Measurements from ENCODE around the gene HMCN2. TPM values are rescaled to one million over a fixed set of nuclear protein-coding genes. Genes with fewer than 3 reads are reported as not detected.

Gene HMCN2
- total RNA-seq, 1 donor from 2014 or later, result 9.3 TPM

- Mint-ChIP-seq H3K4me1 (ENCODE audit: low read depth, unreplicated experiment) (peaks cover 10% of the 10 kb centered on the region), H3K36me3 (ENCODE audit: unreplicated experiment) (no peaks in the 10 kb centered on the region), H3K27ac (ENCODE audit: unreplicated experiment) (no peak overlapping the region), H3K27me3 (ENCODE audit: unreplicated experiment) (peaks cover 9% of the 10 kb centered on the region), H3K9me3 (ENCODE audit: unreplicated experiment) (peaks cover 7% of the 10 kb centered on the region), H3K4me3 (ENCODE audit: unreplicated experiment) (no peak overlapping the region)
- no peak for TF ChIP-seq CTCF (IDR thresholded peaks at IDR 0.05; ENCODE audit: partially characterized antibody, unreplicated experiment)
- no peak for DNase-seq
Observed at GRCh38 chr9:130290291-130291181, 25.0 kb downstream of the HMCN2 start.

- DNase-seq, result no peak
- TF ChIP-seq CTCF (IDR thresholded peaks at IDR 0.05; ENCODE audit: partially characterized antibody, unreplicated experiment), result no peak
- Mint-ChIP-seq H3K4me3 (ENCODE audit: unreplicated experiment) (no peak overlapping the region), H3K27ac (ENCODE audit: unreplicated experiment) (no peak overlapping the region), H3K36me3 (ENCODE audit: unreplicated experiment) (no peaks in the 10 kb centered on the region), H3K9me3 (ENCODE audit: unreplicated experiment) (peaks cover 7% of the 10 kb centered on the region), H3K27me3 (ENCODE audit: unreplicated experiment) (peaks cover 10% of the 10 kb centered on the region), H3K4me1 (ENCODE audit: low read depth, unreplicated experiment) (peaks cover 10% of the 10 kb centered on the region)
Observed at GRCh38 chr9:130291474-130291873, 25.9 kb downstream of the HMCN2 start.

GRCh38 chr9:130292106-130292505 lies 26.5 kb downstream of the HMCN2 start:
- Mint-ChIP-seq H3K4me1 (ENCODE audit: low read depth, unreplicated experiment) (peaks cover 10% of the 10 kb centered on the region), H3K27ac (ENCODE audit: unreplicated experiment) (no peak overlapping the region), H3K36me3 (ENCODE audit: unreplicated experiment) (no peaks in the 10 kb centered on the region), H3K9me3 (ENCODE audit: unreplicated experiment) (peaks cover 6% of the 10 kb centered on the region), H3K4me3 (ENCODE audit: unreplicated experiment) (no peak overlapping the region), H3K27me3 (ENCODE audit: unreplicated experiment) (peaks cover 10% of the 10 kb centered on the region)
- no peak for TF ChIP-seq CTCF (IDR thresholded peaks at IDR 0.05; ENCODE audit: partially characterized antibody, unreplicated experiment)
- DNase-seq, result no peak

GRCh38 chr9:130294664-130295063 lies 29.1 kb downstream of the HMCN2 start:
- Mint-ChIP-seq H3K9me3 (ENCODE audit: unreplicated experiment) (no peaks in the 10 kb centered on the region), H3K4me1 (ENCODE audit: low read depth, unreplicated experiment) (peaks cover 8% of the 10 kb centered on the region), H3K27ac (ENCODE audit: unreplicated experiment) (no peak overlapping the region), H3K27me3 (ENCODE audit: unreplicated experiment) (peaks cover 7% of the 10 kb centered on the region), H3K4me3 (ENCODE audit: unreplicated experiment) (no peak overlapping the region), H3K36me3 (ENCODE audit: unreplicated experiment) (no peaks in the 10 kb centered on the region)
- no peak for TF ChIP-seq CTCF (IDR thresholded peaks at IDR 0.05; ENCODE audit: partially characterized antibody, unreplicated experiment)
- DNase-seq, result no peak

GRCh38 chr9:130295431-130295830 lies 29.9 kb downstream of the HMCN2 start:
- no peaks in the 10 kb centered on the region for H3K9me3 Mint-ChIP-seq (ENCODE audit: unreplicated experiment)

More at GRCh38 chr9:130295431-130295830, 29.9 kb downstream of the HMCN2 start:
- Mint-ChIP-seq H3K27ac (ENCODE audit: unreplicated experiment) (no peak overlapping the region), H3K27me3 (ENCODE audit: unreplicated experiment) (peaks cover 8% of the 10 kb centered on the region), H3K4me1 (ENCODE audit: low read depth, unreplicated experiment) (peaks cover 3% of the 10 kb centered on the region), H3K36me3 (ENCODE audit: unreplicated experiment) (no peaks in the 10 kb centered on the region), H3K4me3 (ENCODE audit: unreplicated experiment) (no peak overlapping the region)
- no peak for TF ChIP-seq CTCF (IDR thresholded peaks at IDR 0.05; ENCODE audit: partially characterized antibody, unreplicated experiment)
- DNase-seq, result no peak

Measured in glutamatergic neuron (in vitro differentiated cells).